Loucy (cell line): ENCODE results near the gene HIVEP2.

ENCODE experiments used
- H2AFZ ChIP-seq: fragments of 200-600 bp; sonication (generic); 2 replicates; pipeline ENCODE4 v1.6.0; 2016; ENCODE audit warnings: antibody characterized with exemption, mild to moderate bottlenecking, low read length, moderate library complexity
- H3F3A ChIP-seq: fragments of 200-600 bp; 2 replicates; pipeline ENCODE4 v1.6.0; 2016; ENCODE audit warnings: antibody characterized with exemption, low read depth, mild to moderate bottlenecking
- H3K27me3 ChIP-seq: fragments of 200-600 bp; sonication (generic); 2 replicates; pipeline ENCODE4 v1.6.1; 2014; ENCODE audit warnings: low read length, mild to moderate bottlenecking; ENCODE audit not compliant: insufficient read depth, poor library complexity, severe bottlenecking
- H3K36me3 ChIP-seq: fragments of 200-600 bp; sonication (generic); 2 replicates; pipeline ENCODE4 v1.6.1; 2016; ENCODE audit warnings: low read length; ENCODE audit not compliant: insufficient read depth
- H3K4me1 ChIP-seq: fragments of 200-600 bp; sonication (generic); 2 replicates; pipeline ENCODE4 v1.5.1; 2014; ENCODE audit warnings: low read length, mild to moderate bottlenecking; ENCODE audit not compliant: insufficient read depth, poor library complexity, severe bottlenecking
- H3K4me2 ChIP-seq: fragments of 200-600 bp; sonication (generic); 2 replicates; pipeline ENCODE4 v1.6.0; 2014; ENCODE audit warnings: antibody characterized with exemption, low read length, low read depth, mild to moderate bottlenecking; ENCODE audit not compliant: poor library complexity, severe bottlenecking
- H3K4me3 ChIP-seq: fragments of 200-600 bp; sonication (generic); 2 replicates; pipeline ENCODE4 v1.5.1; 2014; ENCODE audit warnings: low read length, mild to moderate bottlenecking, mixed read lengths; ENCODE audit not compliant: poor library complexity, severe bottlenecking
- H3K79me2 ChIP-seq: fragments of 200-600 bp; sonication (generic); 2 replicates; pipeline ENCODE4 v1.6.1; 2014; ENCODE audit warnings: low read length; ENCODE audit not compliant: insufficient read depth
- H3K9ac ChIP-seq: fragments of 200-600 bp; sonication (generic); 2 replicates; pipeline ENCODE4 v1.6.0; 2014; ENCODE audit warnings: mild to moderate bottlenecking, low read depth, low read length, moderate library complexity; ENCODE audit not compliant: poor library complexity, severe bottlenecking
- H3K9me2 ChIP-seq: fragments of 200-600 bp; sonication (generic); replicated peaks from 2 replicates; pipeline ENCODE4 v1.6.1; 2016; ENCODE audit warnings: low read depth, low read length, mixed read lengths
- H3K9me3 ChIP-seq: fragments of 200-600 bp; sonication (generic); 2 replicates; pipeline ENCODE4 v1.6.1; 2014; ENCODE audit warnings: mild to moderate bottlenecking, antibody characterized with exemption, low read length, low read depth; ENCODE audit not compliant: insufficient read depth
- H4K20me1 ChIP-seq: fragments of 200-600 bp; sonication (generic); 2 replicates; pipeline ENCODE4 v1.6.0; 2014; ENCODE audit warnings: antibody characterized with exemption, low read length, mild to moderate bottlenecking; ENCODE audit not compliant: insufficient read depth, poor library complexity, severe bottlenecking
- CTCF ChIP-seq: fragments of 200-600 bp; sonication (generic); conservative IDR thresholded peaks from 2 replicates; pipeline ENCODE4 v1.5.1; 2014; ENCODE audit warnings: mild to moderate bottlenecking, antibody characterized with exemption, low read length
- EZH2phosphoT487 ChIP-seq: fragments of 200-600 bp; IDR thresholded peaks from 2 replicates; pipeline ENCODE4 v1.6.1; 2018; ENCODE audit warnings: antibody characterized with exemption, mild to moderate bottlenecking, moderate library complexity, borderline replicate concordance

HIVEP2 gene

DNA sequence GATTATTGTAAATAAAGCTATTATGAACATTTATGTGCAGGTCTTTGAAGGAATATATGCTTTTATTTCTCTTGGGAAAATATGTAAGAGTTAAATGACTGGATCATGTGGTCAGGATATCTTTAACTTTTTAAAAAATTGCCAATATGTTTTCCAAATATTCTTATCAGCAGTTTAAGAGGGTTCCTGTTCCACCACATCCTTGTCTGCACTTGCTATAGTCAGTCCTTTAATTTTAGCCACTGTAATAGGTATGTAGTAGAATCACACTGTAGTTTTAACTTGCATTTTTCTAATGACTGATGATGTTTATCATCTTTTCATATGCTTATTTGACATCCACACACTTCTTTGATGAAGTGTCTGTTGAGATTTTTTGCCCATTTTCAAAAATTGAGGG lies 23.6 kb upstream of the HIVEP2 start:
- TF ChIP-seq CTCF: no peak
- TF ChIP-seq EZH2phosphoT487: no peak
- Histone ChIP-seq H3K79me2 (no peaks in the 10 kb centered on the region), H3K4me2 (no peak overlapping the region), H3F3A (no peaks in the 10 kb centered on the region), H3K9me2 (no peaks in the 10 kb centered on the region), H3K9me3 (no peaks in the 10 kb centered on the region), H2AFZ (no peak overlapping the region), H3K36me3 (no peaks in the 10 kb centered on the region), H3K9ac (no peak overlapping the region), H3K4me1 (no peaks in the 10 kb centered on the region), H3K27me3 (no peaks in the 10 kb centered on the region), H4K20me1 (no peaks in the 10 kb centered on the region), H3K4me3 (no peak overlapping the region)

DNA sequence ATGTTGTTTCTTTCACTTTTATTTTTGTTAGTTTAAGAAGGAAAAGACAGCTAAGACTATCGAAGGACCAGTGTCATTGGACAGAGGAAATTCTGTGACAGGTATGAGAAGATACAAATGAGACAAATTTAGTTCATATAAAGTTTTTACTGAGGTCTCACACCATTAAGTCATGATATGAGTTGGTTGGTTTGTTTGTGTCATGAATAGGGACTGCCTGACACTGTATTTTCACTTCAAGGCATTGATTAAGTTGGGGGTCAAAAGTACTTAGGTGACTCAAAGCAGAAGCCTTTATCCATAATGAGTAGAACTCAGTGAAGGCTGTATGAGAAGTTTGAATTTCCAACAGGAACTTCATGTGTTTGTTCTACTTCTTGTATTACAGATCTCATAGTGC lies 21.3 kb upstream of the HIVEP2 start:
- no peaks in the 10 kb centered on the region for H3K36me3 ChIP-seq
- no peak overlapping the region for H3K9ac ChIP-seq
- H3K9me3 ChIP-seq: no peaks in the 10 kb centered on the region
- H3K27me3 ChIP-seq: no peaks in the 10 kb centered on the region
- H2AFZ ChIP-seq: no peak overlapping the region
- H3K4me3 ChIP-seq: no peak overlapping the region
- no peaks in the 10 kb centered on the region for H3F3A ChIP-seq
- TF ChIP-seq CTCF (no peak), EZH2phosphoT487 (no peak)
- H3K9me2 ChIP-seq: no peaks in the 10 kb centered on the region
- H4K20me1 ChIP-seq: no peaks in the 10 kb centered on the region
- H3K4me1 ChIP-seq: no peaks in the 10 kb centered on the region
- H3K79me2 ChIP-seq: no peaks in the 10 kb centered on the region
- H3K4me2 ChIP-seq: no peak overlapping the region

DNA sequence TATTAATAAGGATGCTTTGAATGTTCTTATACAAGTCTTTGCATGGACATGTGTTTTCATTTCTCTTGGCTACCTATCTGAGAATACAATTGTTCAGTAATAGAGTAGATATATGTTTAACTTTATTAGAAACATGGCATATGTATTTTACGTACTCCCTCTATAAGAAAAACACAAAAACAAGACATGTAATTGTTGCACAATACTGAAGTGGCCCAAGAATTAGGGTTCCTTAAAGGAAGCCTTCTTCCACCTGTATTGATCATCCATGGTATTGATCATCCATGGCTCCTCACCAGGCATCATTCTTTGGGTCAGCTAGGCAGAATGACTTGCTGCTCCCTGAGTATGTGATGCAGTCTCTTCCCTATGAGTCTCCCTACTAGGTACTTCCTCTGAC lies 20.2 kb upstream of the HIVEP2 start:
- Histone ChIP-seq H3K9ac (no peak overlapping the region), H3K36me3 (no peaks in the 10 kb centered on the region), H3K4me2 (no peak overlapping the region), H3K9me2 (no peaks in the 10 kb centered on the region), H3K4me3 (no peak overlapping the region), H3K79me2 (no peaks in the 10 kb centered on the region), H3F3A (no peaks in the 10 kb centered on the region), H3K9me3 (no peaks in the 10 kb centered on the region), H2AFZ (no peak overlapping the region), H3K4me1 (no peaks in the 10 kb centered on the region), H3K27me3 (no peaks in the 10 kb centered on the region), H4K20me1 (no peaks in the 10 kb centered on the region)
- TF ChIP-seq CTCF: no peak
- no peak for TF ChIP-seq EZH2phosphoT487
